Epithelial cell of umbilical artery (primary cell): ENCODE measurements around the gene OR10J5. TPM values are rescaled to one million over a fixed set of nuclear protein-coding genes. Genes with fewer than 3 reads are reported as not detected.

Experiments
- total RNA-seq: library from RNA; depleted of rRNA; stranded (reverse); fragments of >200 nt; gene quantifications from 2 replicates; pipeline ENCODE4 v1.2.3, GENCODE V29; 2014

OR10J5 gene, protein sequence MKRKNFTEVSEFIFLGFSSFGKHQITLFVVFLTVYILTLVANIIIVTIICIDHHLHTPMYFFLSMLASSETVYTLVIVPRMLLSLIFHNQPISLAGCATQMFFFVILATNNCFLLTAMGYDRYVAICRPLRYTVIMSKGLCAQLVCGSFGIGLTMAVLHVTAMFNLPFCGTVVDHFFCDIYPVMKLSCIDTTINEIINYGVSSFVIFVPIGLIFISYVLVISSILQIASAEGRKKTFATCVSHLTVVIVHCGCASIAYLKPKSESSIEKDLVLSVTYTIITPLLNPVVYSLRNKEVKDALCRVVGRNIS
- not detected in 2 replicates for total RNA-seq

DNA sequence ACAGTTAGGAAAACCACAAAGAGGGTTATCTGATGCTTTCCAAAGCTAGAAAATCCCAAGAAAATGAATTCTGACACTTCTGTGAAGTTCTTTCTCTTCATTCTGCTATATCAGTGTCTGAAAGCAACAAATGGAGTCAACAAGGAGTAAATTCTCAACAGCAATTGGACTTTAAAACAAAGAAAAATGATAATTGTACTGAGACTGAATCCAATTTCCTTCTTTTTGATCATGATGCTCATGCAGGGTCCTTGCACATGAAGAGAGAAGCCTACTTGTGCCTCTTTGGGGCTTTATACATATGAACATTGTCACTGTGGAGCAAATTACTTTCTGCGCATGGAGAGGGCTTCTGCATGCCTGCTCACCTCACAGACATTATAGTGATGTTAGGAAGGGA is at the start of gene OR10J5:
OR10J5 (minus strand) TSS at position 101 of the 400 bp plus-strand sequence; CDS start at position 101, 0 bp downstream.

Other genes with a start within 250 kb of the OR10J5 start
- not detected in 2 replicates for gene FCER1A, start 233.7 kb downstream of the OR10J5 start, total RNA-seq
- gene OR10J4, start 103.8 kb downstream of the OR10J5 start, total RNA-seq: not detected in 2 replicates
- gene OR10J1, start 96.3 kb downstream of the OR10J5 start, total RNA-seq: not detected in 2 replicates
- not detected in 2 replicates for gene APCS, start 51.8 kb upstream of the OR10J5 start, total RNA-seq
- gene CRP, start 178.6 kb upstream of the OR10J5 start, total RNA-seq: 0.32 TPM in 1 of 2 replicates, not detected in the other
- 241 and 316 TPM in 2 replicates for gene DUSP23, start 245.0 kb upstream of the OR10J5 start, total RNA-seq